ENCODE measurements around the gene TMEM271.

- TF ChIP-seq POLR2A (IDR thresholded peaks at IDR 0.05) (no peak), CTCF (IDR thresholded peaks at IDR 0.05) (no peak), POLR2AphosphoS5 (IDR thresholded peaks at IDR 0.05) (no peak)
These were observed 45.4 kb upstream of the TMEM271 start for GRCh38 chr4:621296-622070.

All from transverse colon (tissue), 4 donors.